ENCODE data around the gene FAM43A.

The FAM43A gene

DNA sequence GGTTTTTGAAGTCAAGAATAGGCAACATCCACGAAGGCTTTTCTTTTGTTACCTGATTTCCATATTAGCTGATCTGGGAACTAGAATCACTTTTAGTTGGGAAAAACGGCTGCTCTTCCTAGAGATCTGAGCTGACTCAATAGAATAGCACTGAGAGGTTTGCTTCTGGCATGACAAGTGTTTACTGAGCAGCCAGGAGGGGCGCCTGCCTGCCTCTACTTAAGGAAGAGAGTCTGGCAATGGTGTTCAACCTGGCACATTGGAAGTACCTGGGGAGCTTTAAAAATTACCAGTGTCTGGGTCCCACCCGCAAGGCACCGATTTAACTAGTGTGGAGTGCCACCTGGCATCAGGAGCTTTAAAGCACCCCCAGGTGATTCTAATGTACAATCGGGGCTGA lies 34.4 kb downstream of the FAM43A start:
- H3K27me3 Mint-ChIP-seq (ENCODE audit: low read depth) = peaks cover 9% of the 10 kb centered on the region
- H3K27ac Mint-ChIP-seq = no peak overlapping the region
- no peaks in the 10 kb centered on the region for H3K9me3 Mint-ChIP-seq
- H3K36me3 Mint-ChIP-seq (ENCODE audit: low read depth) = no peaks in the 10 kb centered on the region
- H3K4me3 Mint-ChIP-seq = no peak overlapping the region
- TF ChIP-seq, protein P1, sequence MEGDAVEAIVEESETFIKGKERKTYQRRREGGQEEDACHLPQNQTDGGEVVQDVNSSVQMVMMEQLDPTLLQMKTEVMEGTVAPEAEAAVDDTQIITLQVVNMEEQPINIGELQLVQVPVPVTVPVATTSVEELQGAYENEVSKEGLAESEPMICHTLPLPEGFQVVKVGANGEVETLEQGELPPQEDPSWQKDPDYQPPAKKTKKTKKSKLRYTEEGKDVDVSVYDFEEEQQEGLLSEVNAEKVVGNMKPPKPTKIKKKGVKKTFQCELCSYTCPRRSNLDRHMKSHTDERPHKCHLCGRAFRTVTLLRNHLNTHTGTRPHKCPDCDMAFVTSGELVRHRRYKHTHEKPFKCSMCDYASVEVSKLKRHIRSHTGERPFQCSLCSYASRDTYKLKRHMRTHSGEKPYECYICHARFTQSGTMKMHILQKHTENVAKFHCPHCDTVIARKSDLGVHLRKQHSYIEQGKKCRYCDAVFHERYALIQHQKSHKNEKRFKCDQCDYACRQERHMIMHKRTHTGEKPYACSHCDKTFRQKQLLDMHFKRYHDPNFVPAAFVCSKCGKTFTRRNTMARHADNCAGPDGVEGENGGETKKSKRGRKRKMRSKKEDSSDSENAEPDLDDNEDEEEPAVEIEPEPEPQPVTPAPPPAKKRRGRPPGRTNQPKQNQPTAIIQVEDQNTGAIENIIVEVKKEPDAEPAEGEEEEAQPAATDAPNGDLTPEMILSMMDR (IDR thresholded peaks at IDR 0.05; ENCODE audit: unreplicated experiment in 3 of 3) = no peak
- H3K4me1 Mint-ChIP-seq = peaks cover 4% of the 10 kb centered on the region

DNA sequence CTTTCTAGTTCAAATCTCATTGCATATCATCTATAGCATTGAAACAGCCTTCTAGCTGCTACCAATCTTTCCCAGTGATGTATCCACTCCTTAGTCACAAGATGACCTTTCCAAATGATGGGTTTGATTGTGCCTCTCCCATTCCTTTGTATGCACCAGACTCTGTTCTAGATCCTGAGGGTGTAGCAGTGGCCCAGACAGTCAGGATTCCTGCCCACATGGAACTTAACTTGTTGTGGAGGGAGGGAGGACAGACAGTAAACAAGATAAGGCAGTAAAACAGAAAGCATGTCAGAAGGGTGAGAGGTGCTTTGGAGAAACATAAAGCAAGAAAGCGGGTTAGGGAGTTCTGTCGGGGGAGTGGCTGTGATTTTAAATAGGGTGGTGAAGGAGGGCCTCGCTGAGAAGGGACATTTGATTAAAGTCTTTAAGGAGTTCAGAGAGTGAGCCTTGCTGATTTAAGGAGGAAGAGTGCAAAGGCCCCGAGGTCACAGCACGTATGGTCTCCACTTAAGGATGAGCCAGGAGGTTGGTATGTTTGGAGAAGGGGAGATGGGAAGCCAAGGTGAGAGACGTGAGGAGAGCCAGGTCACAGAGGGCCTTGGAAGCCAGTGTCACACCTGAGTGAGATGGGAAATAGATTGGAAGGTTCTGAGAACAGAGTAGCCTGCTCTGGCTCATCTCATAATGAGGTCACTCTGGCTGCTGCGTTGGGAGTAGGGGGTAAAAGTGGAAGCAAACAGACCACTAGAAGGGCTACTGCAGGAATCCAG lies 38.3 kb downstream of the FAM43A start:
- Mint-ChIP-seq H3K9me3 (no peaks in the 10 kb centered on the region), H3K27me3 (ENCODE audit: low read depth) (peaks cover 12% of the 10 kb centered on the region), H3K27ac (peak overlapping the region in 1 of 3 experiments; percentile 0), H3K4me3 (no peak overlapping the region), H3K4me1 (no peaks in the 10 kb centered on the region), H3K36me3 (ENCODE audit: low read depth) (no peaks in the 10 kb centered on the region)
- TF ChIP-seq, protein P1 (IDR thresholded peaks at IDR 0.05; ENCODE audit: unreplicated experiment in 3 of 3) = no peak

DNA sequence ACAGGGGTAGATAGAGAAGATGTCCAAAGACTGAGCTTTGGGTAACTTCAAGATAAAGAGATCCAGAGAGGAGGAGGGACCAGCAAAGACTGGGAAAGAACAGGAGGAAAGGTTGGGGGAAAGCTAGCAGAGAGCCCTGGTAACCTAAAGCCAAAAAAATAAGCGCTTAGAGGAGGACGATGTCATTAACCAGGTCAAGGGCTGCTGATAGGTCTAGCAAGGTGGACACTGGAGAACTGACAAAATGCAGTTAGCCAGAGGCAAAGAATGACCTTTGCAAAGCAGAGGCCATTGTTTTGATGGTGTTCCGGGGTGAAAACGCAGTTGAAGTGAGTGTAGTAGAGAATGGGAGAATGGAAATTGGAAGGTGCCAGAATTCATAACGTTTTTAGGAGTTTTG lies 39.7 kb downstream of the FAM43A start:
- Mint-ChIP-seq H3K4me1 (no peaks in the 10 kb centered on the region), H3K9me3 (no peaks in the 10 kb centered on the region)

GRCh38 chr3:194727435-194728128 lies 41.9 kb downstream of the FAM43A start:
- Mint-ChIP-seq H3K9me3 (no peaks in the 10 kb centered on the region), H3K4me1 (no peaks in the 10 kb centered on the region), H3K27ac (no peak overlapping the region), H3K36me3 (ENCODE audit: low read depth) (no peaks in the 10 kb centered on the region), H3K4me3 (no peak overlapping the region), H3K27me3 (ENCODE audit: low read depth) (peaks cover 24% of the 10 kb centered on the region)
- TF ChIP-seq, protein P1 (IDR thresholded peaks at IDR 0.05; ENCODE audit: unreplicated experiment in 3 of 3) = no peak

More for the DNA sequence above, 39.7 kb downstream of the FAM43A start:
- Mint-ChIP-seq H3K36me3 (ENCODE audit: low read depth) (no peaks in the 10 kb centered on the region), H3K27ac (no peak overlapping the region), H3K27me3 (ENCODE audit: low read depth) (peaks cover 20% of the 10 kb centered on the region), H3K4me3 (no peak overlapping the region)
- TF ChIP-seq, protein P1 (IDR thresholded peaks at IDR 0.05; ENCODE audit: unreplicated experiment in 3 of 3) = no peak

DNA sequence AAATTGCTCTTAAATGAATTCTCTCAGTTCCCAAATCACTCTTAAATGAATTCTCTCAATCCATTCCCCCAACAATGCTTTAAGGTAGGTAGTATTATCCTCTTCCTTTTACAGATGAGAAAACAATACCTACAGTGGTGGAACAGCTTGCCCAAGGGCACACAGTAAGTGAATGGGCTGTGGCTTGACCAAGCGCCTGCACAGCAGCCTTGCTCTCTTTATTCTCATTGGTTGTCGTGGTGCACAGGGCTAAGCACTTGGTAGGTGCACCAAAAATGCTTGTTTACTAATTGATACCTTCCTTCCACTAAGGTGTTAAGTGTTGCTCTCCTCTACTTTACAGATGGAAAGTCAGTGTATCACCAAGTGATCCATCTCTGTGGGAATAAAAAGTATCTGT lies 43.3 kb downstream of the FAM43A start:
- TF ChIP-seq, protein P1 (IDR thresholded peaks at IDR 0.05; ENCODE audit: unreplicated experiment in 3 of 3) = no peak
- Mint-ChIP-seq H3K9me3 (no peaks in the 10 kb centered on the region), H3K4me3 (no peak overlapping the region), H3K36me3 (ENCODE audit: low read depth) (no peaks in the 10 kb centered on the region), H3K27ac (peak overlapping the region in 1 of 3 experiments; percentile 1), H3K27me3 (ENCODE audit: low read depth) (peaks cover 18% of the 10 kb centered on the region), H3K4me1 (no peaks in the 10 kb centered on the region)
